ENCODE data around the gene RANBP1. TPM values are rescaled to one million over a fixed set of nuclear protein-coding genes. Genes with fewer than 3 reads are reported as not detected.

RANBP1 gene
- total RNA-seq, 1 donor from 2014 or later = 79.5 TPM

- H3K4me1 Mint-ChIP-seq (ENCODE audit: low read depth) = peaks cover 16% of the 10 kb centered on the region
- H3K4me3 Mint-ChIP-seq (ENCODE audit: unreplicated experiment) = no peak overlapping the region
- no peaks in the 10 kb centered on the region for H3K9me3 Mint-ChIP-seq (ENCODE audit: low read depth)
- no peak for TF ChIP-seq CTCF (IDR thresholded peaks at IDR 0.05)
- H3K27me3 Mint-ChIP-seq (ENCODE audit: low read depth) = no peaks in the 10 kb centered on the region
- DNase-seq (ENCODE audit: low spot score) = peak; percentile 59
- H3K27ac Mint-ChIP-seq (ENCODE audit: unreplicated experiment) = peak overlapping the region; percentile 73
- peaks cover 17% of the 10 kb centered on the region for H3K36me3 Mint-ChIP-seq (ENCODE audit: low read depth)
Observed at GRCh38 chr22:20111689-20112622, 3.9 kb upstream of the RANBP1 start.

GRCh38 chr22:20112623-20113511 is 3.0 kb upstream of the RANBP1 start:
- Mint-ChIP-seq H3K4me1 (ENCODE audit: low read depth) (peaks cover 16% of the 10 kb centered on the region), H3K36me3 (ENCODE audit: low read depth) (peaks cover 14% of the 10 kb centered on the region), H3K9me3 (ENCODE audit: low read depth) (no peaks in the 10 kb centered on the region), H3K27me3 (ENCODE audit: low read depth) (no peaks in the 10 kb centered on the region), H3K4me3 (ENCODE audit: unreplicated experiment) (no peak overlapping the region), H3K27ac (ENCODE audit: unreplicated experiment) (no peak overlapping the region)
- TF ChIP-seq CTCF (IDR thresholded peaks at IDR 0.05) = no peak
- peak; percentile 84 for DNase-seq (ENCODE audit: low spot score)

- Mint-ChIP-seq H3K27ac (ENCODE audit: unreplicated experiment) (no peak overlapping the region), H3K27me3 (ENCODE audit: low read depth) (no peaks in the 10 kb centered on the region), H3K4me3 (ENCODE audit: unreplicated experiment) (no peak overlapping the region), H3K4me1 (ENCODE audit: low read depth) (peaks cover 24% of the 10 kb centered on the region), H3K9me3 (ENCODE audit: low read depth) (no peaks in the 10 kb centered on the region), H3K36me3 (ENCODE audit: low read depth) (peaks cover 12% of the 10 kb centered on the region)
- no peak for TF ChIP-seq CTCF (IDR thresholded peaks at IDR 0.05)
- DNase-seq (ENCODE audit: low spot score) = peak; percentile 82
Observed at GRCh38 chr22:20113551-20114310, 2.2 kb upstream of the RANBP1 start.

- Mint-ChIP-seq H3K4me1 (ENCODE audit: low read depth) (peaks cover 30% of the 10 kb centered on the region), H3K9me3 (ENCODE audit: low read depth) (no peaks in the 10 kb centered on the region), H3K36me3 (ENCODE audit: low read depth) (peaks cover 16% of the 10 kb centered on the region), H3K27ac (ENCODE audit: unreplicated experiment) (peak overlapping the region; percentile 80), H3K4me3 (ENCODE audit: unreplicated experiment) (peak overlapping the region; percentile 86), H3K27me3 (ENCODE audit: low read depth) (no peaks in the 10 kb centered on the region)
- peak; percentile 88 for DNase-seq (ENCODE audit: low spot score)
- no peak for TF ChIP-seq CTCF (IDR thresholded peaks at IDR 0.05)
Observed at GRCh38 chr22:20114506-20115475, 1.1 kb upstream of the RANBP1 start.
